Vagina (tissue), 2 donors: ENCODE results near the gene EFHD1. TPM values are rescaled to one million over a fixed set of nuclear protein-coding genes. Genes with fewer than 3 reads are reported as not detected.

Source experiments
- DNase-seq, 2 donors: peaks; one replicate each; pipeline ENCODE4 v3.0.0-alpha.2; 2017; ENCODE audit errors: extremely low spot score in 2 of 2
- H3K27ac ChIP-seq: fragments of 200-600 bp; sonication (generic); one replicate; pipeline ENCODE4 v1.5.1; 2019
- H3K27me3 ChIP-seq: fragments of 200-600 bp; sonication (generic); one replicate; pipeline ENCODE4 v1.5.1; 2019
- H3K36me3 ChIP-seq, 2 donors: fragments of 200-600 bp; sonication (generic); one replicate each; pipeline ENCODE4 v1.5.1; 2017 to 2019
- H3K4me1 ChIP-seq: fragments of 200-600 bp; sonication (generic); one replicate; pipeline ENCODE4 v1.5.1; 2019
- H3K4me3 ChIP-seq, 2 donors: fragments of 200-600 bp; sonication (generic); 1 replicate in 1 of 2; 2 replicates in 1 of 2; pipeline ENCODE4 v1.5.1; 2016 to 2019
- H3K9me3 ChIP-seq: fragments of 200-600 bp; sonication (generic); one replicate; pipeline ENCODE4 v1.5.1; 2019
- POLR2A ChIP-seq, 2 donors: fragments of 450-650 bp; IDR thresholded peaks; one replicate each; pipeline ENCODE4 v1.6.1; 2017; ENCODE audit warnings: antibody characterized with exemption in 2 of 2, mild to moderate bottlenecking in 2 of 2, moderate library complexity in 2 of 2
- POLR2AphosphoS5 ChIP-seq, 2 donors: sonication (generic); formaldehyde crosslinking; IDR thresholded peaks; one replicate each; pipeline ENCODE4 v1.9.0; 2017; ENCODE audit warnings: antibody characterized with exemption in 2 of 2, mild to moderate bottlenecking in 2 of 2, low read depth in 1 of 2; ENCODE audit not compliant: insufficient read depth in 1 of 2
- intact Hi-C: fragments of 100-400 bp; cut with DNase I; formaldehyde crosslinking; loops from one replicate; pipeline ENCODE4 v1.15.1; 2023
- total RNA-seq: library from RNA; depleted of rRNA; stranded (reverse); fragments of >200 nt; gene quantifications from one replicate; pipeline ENCODE4 v1.2.3, GENCODE V29; 2016
- TF ChIP-seq, protein P1 (sequence below), 3 experiments: fragments of 450-650 bp in 2 of 3; fragments of 200-600 bp in 1 of 3; sonication (generic) in 1 of 3; IDR thresholded peaks; one replicate each; pipeline ENCODE4 v1.5.1; 2017 to 2019; ENCODE audit warnings: antibody characterized with exemption in 3 of 3, mild to moderate bottlenecking in 2 of 3, moderate library complexity in 2 of 3

Gene EFHD1
- total RNA-seq, 1 donor from 2014 or later = 22.6 TPM

DNA sequence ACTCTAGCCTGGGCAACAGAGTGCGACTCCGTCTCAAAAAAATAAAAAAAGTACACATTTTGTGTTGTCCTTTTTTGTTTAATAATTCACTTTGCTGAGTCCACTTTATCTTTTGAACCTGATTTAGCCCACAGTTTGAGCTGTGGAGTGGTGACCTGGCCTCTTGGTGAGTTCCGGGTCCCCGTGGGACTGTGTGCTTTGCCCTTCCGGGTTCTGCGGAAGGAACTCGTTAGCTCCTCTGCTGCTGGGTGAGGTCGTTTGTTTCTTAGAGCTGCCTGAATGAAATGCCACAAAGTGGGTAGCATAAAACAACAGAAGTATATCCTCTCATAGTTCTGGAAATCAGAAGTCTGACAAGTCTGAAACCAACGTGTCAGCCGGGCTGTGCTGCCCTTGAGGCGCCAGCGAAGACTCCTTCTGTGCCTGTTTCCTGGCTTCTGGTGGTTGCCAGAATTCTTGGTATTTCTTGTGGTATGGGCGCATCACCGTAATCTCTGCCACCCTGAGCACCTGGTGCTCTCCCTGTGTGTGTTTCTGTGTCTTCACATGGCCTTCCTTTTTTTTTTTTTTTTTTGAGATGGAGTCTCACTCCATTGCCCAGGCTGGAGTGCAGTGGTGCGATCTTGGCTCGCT lies 3.5 kb downstream of the EFHD1 start:
- TF ChIP-seq POLR2AphosphoS5 (IDR thresholded peaks at IDR 0.05; ENCODE audit: insufficient read depth in 1 of 2, low read depth in 1 of 2) = no peak
- TF ChIP-seq POLR2A (IDR thresholded peaks at IDR 0.05) = no peak
- TF ChIP-seq, protein P1, sequence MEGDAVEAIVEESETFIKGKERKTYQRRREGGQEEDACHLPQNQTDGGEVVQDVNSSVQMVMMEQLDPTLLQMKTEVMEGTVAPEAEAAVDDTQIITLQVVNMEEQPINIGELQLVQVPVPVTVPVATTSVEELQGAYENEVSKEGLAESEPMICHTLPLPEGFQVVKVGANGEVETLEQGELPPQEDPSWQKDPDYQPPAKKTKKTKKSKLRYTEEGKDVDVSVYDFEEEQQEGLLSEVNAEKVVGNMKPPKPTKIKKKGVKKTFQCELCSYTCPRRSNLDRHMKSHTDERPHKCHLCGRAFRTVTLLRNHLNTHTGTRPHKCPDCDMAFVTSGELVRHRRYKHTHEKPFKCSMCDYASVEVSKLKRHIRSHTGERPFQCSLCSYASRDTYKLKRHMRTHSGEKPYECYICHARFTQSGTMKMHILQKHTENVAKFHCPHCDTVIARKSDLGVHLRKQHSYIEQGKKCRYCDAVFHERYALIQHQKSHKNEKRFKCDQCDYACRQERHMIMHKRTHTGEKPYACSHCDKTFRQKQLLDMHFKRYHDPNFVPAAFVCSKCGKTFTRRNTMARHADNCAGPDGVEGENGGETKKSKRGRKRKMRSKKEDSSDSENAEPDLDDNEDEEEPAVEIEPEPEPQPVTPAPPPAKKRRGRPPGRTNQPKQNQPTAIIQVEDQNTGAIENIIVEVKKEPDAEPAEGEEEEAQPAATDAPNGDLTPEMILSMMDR (IDR thresholded peaks at IDR 0.05) = no peak
- Histone ChIP-seq H3K4me3 (no peak overlapping the region), H3K27ac (no peak overlapping the region), H3K9me3 (no peaks in the 10 kb centered on the region), H3K27me3 (no peaks in the 10 kb centered on the region), H3K36me3 (no peaks in the 10 kb centered on the region), H3K4me1 (peaks cover 10% of the 10 kb centered on the region)
- DNase-seq = no peak
- intact Hi-C loops = no loop called here

DNA sequence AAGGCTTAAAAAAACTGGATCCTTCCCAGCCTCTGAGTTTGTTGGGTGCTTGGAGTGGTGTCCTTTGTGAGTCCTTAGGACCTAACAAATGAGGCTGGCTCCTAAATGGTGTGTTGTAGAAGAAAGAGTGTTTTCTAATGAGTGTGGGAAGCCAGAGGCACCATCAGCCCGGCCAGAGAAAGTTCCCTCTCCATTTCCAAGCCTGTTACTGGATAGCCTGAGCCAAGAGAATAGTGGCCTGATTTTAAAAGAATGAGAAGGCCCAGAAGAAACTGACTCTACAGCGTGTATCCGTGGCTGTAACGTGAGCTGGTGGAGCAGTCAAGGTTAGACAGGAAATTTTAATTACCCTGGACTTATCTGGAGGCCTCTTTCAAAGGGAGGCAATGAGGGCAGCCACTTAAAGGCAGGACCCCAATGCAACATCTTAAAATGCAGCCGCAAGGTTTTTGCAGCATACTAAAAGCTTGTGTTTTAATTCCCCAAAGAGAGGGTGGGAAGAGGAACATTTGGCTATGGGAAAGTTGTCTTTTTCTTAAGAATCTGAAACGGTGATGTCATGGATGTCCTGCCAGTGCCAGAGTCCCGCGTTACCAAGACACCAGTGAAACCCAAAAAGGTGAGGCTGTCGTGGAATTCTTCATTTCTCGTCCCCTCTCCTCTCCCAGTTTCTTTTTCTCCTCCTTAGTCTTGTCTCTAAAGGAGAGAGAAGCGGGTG lies 4.6 kb downstream of the EFHD1 start:
- intact Hi-C loops = no loop called here
- TF ChIP-seq POLR2AphosphoS5 (IDR thresholded peaks at IDR 0.05; ENCODE audit: insufficient read depth in 1 of 2, low read depth in 1 of 2) (no peak), POLR2A (IDR thresholded peaks at IDR 0.05) (no peak)
- TF ChIP-seq, protein P1 (IDR thresholded peaks at IDR 0.05) = no peak

DNA sequence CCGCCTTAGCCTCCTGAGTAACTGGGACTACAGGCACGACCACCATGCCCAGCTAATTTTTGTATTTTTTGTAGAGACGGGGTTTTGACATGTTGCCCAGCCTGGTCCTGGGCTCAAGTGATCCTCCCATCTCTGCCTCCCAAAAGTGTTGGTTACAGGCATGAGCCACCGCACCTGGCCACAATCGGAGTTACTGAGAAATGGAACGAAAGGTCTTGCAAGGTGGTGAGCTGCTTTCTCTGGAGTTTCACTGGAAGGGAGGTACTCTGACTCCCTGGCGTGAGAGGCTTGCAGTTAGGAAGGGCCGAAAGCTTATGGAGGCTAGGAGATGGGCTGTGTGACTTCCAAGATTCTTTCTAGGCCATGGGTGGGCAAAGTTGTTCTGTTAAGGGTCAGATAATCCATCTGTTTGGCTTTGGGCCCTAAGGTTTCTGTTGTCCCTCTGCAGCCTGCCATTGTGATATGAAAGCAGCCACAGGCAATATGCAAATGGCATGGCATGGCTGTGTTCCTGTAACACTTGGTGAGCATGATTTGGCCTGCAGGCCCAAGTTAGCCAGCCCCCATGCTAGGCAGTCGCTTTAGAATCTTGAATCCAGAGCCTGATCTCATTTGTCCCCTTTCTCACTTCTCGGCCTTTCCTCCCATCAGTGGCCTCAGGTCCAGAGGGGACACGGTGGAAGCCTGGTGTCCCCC lies 7.9 kb downstream of the EFHD1 start:
- no peak overlapping the region for H3K4me3 ChIP-seq
- H3K36me3 ChIP-seq = no peaks in the 10 kb centered on the region
- intact Hi-C loops = no loop called here
- H3K9me3 ChIP-seq = no peaks in the 10 kb centered on the region
- peaks cover 6% of the 10 kb centered on the region for H3K4me1 ChIP-seq
- no peaks in the 10 kb centered on the region for H3K27me3 ChIP-seq
- TF ChIP-seq POLR2AphosphoS5 (IDR thresholded peaks at IDR 0.05; ENCODE audit: insufficient read depth in 1 of 2, low read depth in 1 of 2) (no peak), POLR2A (IDR thresholded peaks at IDR 0.05) (no peak)
- TF ChIP-seq, protein P1 (IDR thresholded peaks at IDR 0.05) = no peak
- DNase-seq = no peak
- H3K27ac ChIP-seq = no peak overlapping the region

More for the DNA sequence above, 4.6 kb downstream of the EFHD1 start:
- Histone ChIP-seq H3K4me1 (peaks cover 12% of the 10 kb centered on the region), H3K4me3 (no peak overlapping the region), H3K36me3 (no peaks in the 10 kb centered on the region), H3K9me3 (no peaks in the 10 kb centered on the region), H3K27ac (no peak overlapping the region), H3K27me3 (no peaks in the 10 kb centered on the region)
- no peak for DNase-seq

DNA sequence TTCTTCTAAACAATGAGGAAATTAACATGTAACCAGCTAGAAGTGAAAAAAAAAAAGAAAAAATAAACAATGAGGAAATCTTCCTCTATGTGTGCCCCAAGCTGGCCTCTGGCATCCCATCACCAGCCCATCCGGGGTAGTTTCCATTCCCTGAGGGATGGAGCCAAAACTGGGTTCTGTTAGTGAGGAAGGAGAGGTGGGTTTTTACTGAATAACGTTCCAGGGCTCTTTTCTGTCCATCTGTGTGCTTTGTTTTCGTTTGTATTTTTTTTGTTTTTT lies 9.7 kb downstream of the EFHD1 start:
- Histone ChIP-seq H3K36me3 (no peaks in the 10 kb centered on the region), H3K4me1 (peaks cover 6% of the 10 kb centered on the region), H3K4me3 (no peak overlapping the region), H3K27ac (no peak overlapping the region), H3K9me3 (no peaks in the 10 kb centered on the region), H3K27me3 (no peaks in the 10 kb centered on the region)
- DNase-seq = no peak
- intact Hi-C loops = no loop called here
- TF ChIP-seq POLR2AphosphoS5 (IDR thresholded peaks at IDR 0.05; ENCODE audit: insufficient read depth in 1 of 2, low read depth in 1 of 2) (no peak), POLR2A (IDR thresholded peaks at IDR 0.05) (no peak)
- TF ChIP-seq, protein P1 (IDR thresholded peaks at IDR 0.05) = no peak
